ENCODE measurements around the gene ANTXRL.

GRCh38 chr10:46245381-46245900 is 41.4 kb upstream of the ANTXRL start:
- TF ChIP-seq CTCF (IDR thresholded peaks at IDR 0.05; ENCODE audit: insufficient read depth, low read depth, low read length) = no peak
- no peak for TF ChIP-seq EZH2 (IDR thresholded peaks at IDR 0.05; ENCODE audit: insufficient read depth, low read length)

Data from astrocyte (in vitro differentiated cells and primary cell).